ENCODE data around the gene XPC. TPM values are rescaled to one million over a fixed set of nuclear protein-coding genes. Genes with fewer than 3 reads are reported as not detected.

Gene XPC
- total RNA-seq, 6 experiments from 2014 or later, result 14.4 to 23.1 (median 20.0) TPM

DNA sequence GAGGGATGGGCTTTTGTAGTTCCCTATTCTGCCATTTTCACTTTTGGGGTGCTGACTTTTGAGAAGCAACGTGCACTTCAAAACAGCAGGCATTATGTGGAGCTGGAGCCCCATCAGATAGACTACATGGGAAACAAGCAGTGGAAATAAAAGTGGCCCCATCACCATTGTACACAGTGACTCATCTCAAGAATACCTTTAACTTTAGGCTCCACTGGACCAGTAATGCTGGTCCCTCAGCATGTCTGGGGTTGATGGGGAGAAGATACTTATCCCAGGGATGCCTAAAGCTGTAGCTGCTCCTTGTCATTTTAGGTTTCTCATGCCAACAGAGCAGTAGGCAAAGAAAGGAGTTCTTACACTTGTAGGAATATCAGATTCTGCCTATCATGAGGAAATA lies 45.2 kb upstream of the XPC start:
- H3K9me3 ChIP-seq, result no peaks in the 10 kb centered on the region
- intact Hi-C loops (cut with DNase I), result no loop called here
- no peaks in the 10 kb centered on the region for H3K27me3 ChIP-seq
- H3K4me1 ChIP-seq, result no peaks in the 10 kb centered on the region
- 50% methylated on average over 1 of the region's 1 CpG for WGBS (ENCODE audit: insufficient coverage, low coverage, low lambda C conversion rate, missing lambda C conversion rate)
- TF ChIP-seq, protein P1, sequence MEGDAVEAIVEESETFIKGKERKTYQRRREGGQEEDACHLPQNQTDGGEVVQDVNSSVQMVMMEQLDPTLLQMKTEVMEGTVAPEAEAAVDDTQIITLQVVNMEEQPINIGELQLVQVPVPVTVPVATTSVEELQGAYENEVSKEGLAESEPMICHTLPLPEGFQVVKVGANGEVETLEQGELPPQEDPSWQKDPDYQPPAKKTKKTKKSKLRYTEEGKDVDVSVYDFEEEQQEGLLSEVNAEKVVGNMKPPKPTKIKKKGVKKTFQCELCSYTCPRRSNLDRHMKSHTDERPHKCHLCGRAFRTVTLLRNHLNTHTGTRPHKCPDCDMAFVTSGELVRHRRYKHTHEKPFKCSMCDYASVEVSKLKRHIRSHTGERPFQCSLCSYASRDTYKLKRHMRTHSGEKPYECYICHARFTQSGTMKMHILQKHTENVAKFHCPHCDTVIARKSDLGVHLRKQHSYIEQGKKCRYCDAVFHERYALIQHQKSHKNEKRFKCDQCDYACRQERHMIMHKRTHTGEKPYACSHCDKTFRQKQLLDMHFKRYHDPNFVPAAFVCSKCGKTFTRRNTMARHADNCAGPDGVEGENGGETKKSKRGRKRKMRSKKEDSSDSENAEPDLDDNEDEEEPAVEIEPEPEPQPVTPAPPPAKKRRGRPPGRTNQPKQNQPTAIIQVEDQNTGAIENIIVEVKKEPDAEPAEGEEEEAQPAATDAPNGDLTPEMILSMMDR (IDR thresholded peaks at IDR 0.05), result no peak
- ATAC-seq (no peak), DNase-seq (no peak)
- no peak overlapping the region for H3K27ac ChIP-seq
- H3K36me3 ChIP-seq, result no peaks in the 10 kb centered on the region
- H3K4me3 ChIP-seq, result no peak overlapping the region

DNA sequence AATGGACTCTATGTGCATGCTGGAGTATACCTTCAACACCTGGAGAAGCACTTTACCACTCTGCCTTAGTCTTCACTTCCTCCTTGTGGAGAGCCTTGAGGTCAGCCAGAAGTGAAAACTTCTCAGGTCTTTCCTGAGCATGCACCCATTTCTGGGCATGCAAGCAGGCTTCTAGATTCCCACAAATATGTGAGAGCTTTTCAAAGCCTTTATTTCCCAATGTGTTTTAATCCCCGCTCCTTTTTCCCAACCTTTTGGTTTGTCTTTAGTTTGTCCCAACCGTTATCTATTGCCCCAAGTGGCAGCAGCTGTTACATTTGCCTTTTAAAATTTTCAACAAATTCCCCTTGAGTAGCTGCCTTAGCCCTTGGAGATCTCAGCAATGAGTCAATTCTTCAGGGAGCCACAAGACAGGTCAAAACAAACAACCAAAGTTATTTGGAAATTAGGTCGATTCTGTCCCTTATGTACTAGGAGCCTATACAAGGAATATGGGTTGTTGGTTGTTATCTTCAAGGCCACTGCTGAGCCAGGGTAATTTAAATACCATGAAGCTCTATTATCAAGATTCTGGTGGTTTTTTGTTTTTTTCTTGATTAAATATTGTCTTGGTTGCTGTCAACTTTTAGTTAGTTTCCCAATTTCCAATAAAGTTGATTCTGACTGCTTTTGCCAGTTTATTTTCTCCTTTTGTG lies 44.6 kb upstream of the XPC start:
- Histone ChIP-seq H3K4me3 (no peak overlapping the region), H3K27me3 (no peaks in the 10 kb centered on the region), H3K36me3 (no peaks in the 10 kb centered on the region), H3K27ac (no peak overlapping the region), H3K4me1 (no peaks in the 10 kb centered on the region), H3K9me3 (no peaks in the 10 kb centered on the region)
- 87% methylated on average over 3 of the region's 3 CpGs for WGBS (ENCODE audit: insufficient coverage, low coverage, low lambda C conversion rate, missing lambda C conversion rate)
- intact Hi-C loops (cut with DNase I), result no loop called here
- DNase-seq (no peak), ATAC-seq (no peak)
- no peak for TF ChIP-seq POLR2A (IDR thresholded peaks at IDR 0.05)
- TF ChIP-seq, protein P1 (IDR thresholded peaks at IDR 0.05), result no peak

DNA sequence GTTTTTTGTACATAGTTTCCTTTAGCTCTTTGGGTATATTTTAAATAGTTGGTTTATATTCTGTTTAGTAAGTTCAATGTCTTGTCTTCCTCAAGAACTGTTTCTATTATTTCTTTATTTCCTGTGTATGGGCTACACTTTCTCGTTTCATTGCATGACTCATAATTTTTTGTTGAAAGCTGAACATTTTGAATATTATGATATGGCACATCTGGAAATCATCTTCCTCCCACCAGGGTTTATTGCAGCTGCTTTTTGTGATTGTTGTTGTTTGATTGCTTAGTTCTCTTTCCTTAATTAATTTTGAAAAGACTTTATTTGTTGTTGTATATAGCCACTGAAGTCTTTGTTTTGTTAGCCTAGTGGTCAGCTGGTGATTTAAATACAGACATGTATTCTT lies 44.1 kb upstream of the XPC start:
- H3K36me3 ChIP-seq, result no peaks in the 10 kb centered on the region
- no peak for TF ChIP-seq POLR2A (IDR thresholded peaks at IDR 0.05)
- TF ChIP-seq, protein P1 (IDR thresholded peaks at IDR 0.05), result no peak
- H3K9me3 ChIP-seq, result no peaks in the 10 kb centered on the region
- intact Hi-C loops (cut with DNase I), result no loop called here
- H3K27ac ChIP-seq, result no peak overlapping the region
- no peak overlapping the region for H3K4me3 ChIP-seq
- WGBS (ENCODE audit: insufficient coverage, low coverage, low lambda C conversion rate, missing lambda C conversion rate), result 13% methylated on average over 1 of the region's 1 CpG
- H3K27me3 ChIP-seq, result no peaks in the 10 kb centered on the region
- no peak for DNase-seq
- H3K4me1 ChIP-seq, result no peaks in the 10 kb centered on the region
- ATAC-seq, result no peak

GRCh38 chr3:14221902-14222301 lies 43.5 kb upstream of the XPC start:
- Histone ChIP-seq H3K4me3 (no peak overlapping the region), H3K9me3 (no peaks in the 10 kb centered on the region), H3K36me3 (no peaks in the 10 kb centered on the region), H3K27ac (no peak overlapping the region), H3K27me3 (no peaks in the 10 kb centered on the region), H3K4me1 (no peaks in the 10 kb centered on the region)
- ATAC-seq (no peak), DNase-seq (no peak)
- intact Hi-C loops (cut with DNase I), result no loop called here
- WGBS (ENCODE audit: insufficient coverage, low coverage, low lambda C conversion rate, missing lambda C conversion rate), result 100% methylated on average over 1 of the region's 1 CpG
- TF ChIP-seq, protein P1 (IDR thresholded peaks at IDR 0.05), result no peak
- TF ChIP-seq POLR2A (IDR thresholded peaks at IDR 0.05), result no peak

All from right lobe of liver (tissue), 6 donors.